ENCODE measurements around the gene PRKAR2B.
"Not testable (repeated sequence)": the region's sequence is repeated elsewhere in the genome, so short reads cannot be mapped to it uniquely, and the experiment has no call there.

PRKAR2B gene

DNA sequence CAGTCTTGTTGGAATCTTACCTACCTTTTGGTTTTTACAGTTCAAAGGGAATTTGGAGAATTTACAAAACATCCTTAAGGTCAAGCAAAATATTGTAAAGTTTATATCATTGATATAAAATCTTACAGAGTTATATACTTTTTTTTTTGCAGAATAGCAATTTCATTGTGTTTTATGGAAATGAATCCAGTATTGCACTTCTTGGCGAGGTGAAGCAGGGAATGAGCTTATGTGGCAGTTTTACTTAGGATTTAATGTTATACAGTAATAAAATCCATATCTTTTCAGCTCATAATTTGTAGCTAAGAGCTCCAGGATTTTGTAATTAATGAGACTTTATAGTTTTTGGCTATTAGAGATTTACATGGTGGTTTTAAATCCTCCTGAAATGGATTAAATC lies 5.0 kb downstream of the PRKAR2B start:
- DNase-seq, result no peak

DNA sequence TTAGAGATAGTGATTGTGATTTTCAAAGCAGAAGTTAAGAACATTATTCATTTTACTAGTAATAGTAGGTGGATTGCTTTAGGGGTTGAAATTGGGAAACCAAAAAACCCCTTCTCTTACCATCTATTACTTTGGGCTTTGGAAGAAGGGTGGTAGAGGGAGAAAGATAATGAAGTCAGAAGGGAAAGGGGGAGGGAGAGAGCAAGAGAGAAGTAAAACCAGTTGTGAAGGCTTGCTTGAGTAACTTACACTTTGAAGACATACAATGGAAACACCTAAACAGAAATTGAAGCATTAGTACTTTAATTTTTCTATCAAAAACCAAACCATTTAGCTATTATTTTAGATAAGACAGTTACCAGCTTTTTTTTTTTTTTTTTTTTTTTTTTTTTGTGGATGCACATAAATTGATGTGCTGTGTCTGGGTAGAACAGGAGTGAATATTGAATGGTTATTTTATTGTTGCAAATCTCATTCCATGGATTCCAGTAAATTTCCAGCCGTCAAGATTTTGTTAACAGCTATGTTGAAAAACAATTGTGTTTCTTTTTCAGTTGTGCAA lies 5.5 kb downstream of the PRKAR2B start:
- no peak for DNase-seq

DNA sequence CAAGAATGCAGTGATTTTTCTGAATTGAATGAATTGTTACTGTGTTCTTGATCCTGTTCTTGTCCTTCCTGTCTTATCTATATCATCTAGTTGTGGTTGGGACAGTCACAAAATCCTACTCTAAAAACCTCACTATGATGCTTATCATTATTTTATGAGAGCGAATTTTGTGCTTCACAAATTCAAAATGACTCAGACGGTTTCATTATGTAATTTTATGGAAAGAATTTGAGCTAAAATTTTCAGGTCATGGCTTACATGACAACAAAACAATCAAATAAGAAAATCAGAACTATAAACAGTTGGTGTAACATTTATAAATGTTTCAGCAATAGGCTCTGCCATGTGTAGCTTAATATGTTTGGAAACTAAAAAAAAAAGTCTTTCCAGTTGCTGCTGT lies 6.9 kb downstream of the PRKAR2B start:
- no peak for DNase-seq

DNA sequence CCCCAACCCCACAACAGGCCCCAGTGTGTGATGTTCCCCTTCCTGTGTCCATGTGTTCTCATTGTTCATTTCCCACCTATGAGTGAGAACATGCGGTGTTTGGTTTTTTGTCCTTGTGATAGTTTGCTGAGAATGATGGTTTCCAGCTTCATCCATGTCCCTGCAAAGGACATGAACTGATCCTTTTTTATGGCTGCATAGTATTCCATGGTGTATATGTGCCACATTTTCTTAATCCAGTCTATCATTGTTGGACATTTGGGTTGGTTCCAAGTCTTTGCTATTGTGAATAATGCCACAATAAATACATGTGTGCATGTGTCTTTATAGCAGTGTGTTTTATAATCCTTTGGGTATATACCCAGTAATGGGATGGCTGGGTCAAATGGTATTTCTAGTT lies 10.5 kb downstream of the PRKAR2B start:
- not testable (repeated sequence) for DNase-seq

DNA sequence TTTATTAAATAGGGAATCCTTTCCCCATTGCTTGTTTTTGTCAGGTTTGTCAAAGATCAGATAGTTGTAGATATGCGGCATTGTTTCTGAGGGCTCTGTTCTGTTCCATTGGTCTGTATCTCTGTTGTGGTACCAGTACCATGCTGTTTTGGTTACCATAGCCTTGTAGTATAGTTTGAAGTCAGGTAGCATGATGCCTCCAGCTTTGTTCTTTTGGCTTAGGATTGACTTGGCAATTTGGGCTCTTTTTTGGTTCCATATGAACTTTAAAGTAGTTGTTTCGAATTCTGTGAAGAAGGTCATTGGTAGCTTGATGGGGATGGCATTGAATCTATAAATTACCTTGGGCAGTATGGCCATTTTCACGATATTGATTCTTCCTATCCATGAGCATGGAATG lies 11.6 kb downstream of the PRKAR2B start:
- not testable (repeated sequence) for DNase-seq

- DNase-seq, result no peak
Observed at GRCh38 chr7:107056728-107057473, 12.4 kb downstream of the PRKAR2B start.

GRCh38 chr7:107057474-107057833 lies 12.9 kb downstream of the PRKAR2B start:
- DNase-seq, result no peak

DNA sequence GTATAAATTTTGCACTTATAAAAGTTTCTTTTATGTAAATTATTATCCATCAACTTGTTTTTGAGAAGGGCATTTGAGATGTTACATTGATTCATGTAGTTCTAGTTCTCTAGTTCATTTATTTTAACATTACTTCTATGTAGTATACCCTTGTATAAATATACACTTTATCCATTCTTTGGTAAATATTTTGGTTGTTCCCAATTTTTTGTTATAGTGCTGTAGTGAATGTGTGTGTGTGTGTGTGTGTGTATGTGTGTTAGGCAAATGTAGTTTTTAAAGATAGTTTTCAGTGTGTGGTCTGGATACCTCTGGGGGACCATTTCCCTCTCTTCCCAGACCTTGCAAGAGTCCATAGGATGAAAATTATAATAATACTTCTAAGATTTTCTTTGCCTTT lies 15.0 kb downstream of the PRKAR2B start:
- DNase-seq, result no peak

GRCh38 chr7:107063245-107064120 lies 19.0 kb downstream of the PRKAR2B start:
- DNase-seq, result no peak

- DNase-seq, result no peak
Observed at GRCh38 chr7:107064255-107064654, 19.8 kb downstream of the PRKAR2B start.

GRCh38 chr7:107065929-107066247 lies 21.4 kb downstream of the PRKAR2B start:
- no peak for DNase-seq

- DNase-seq, result no peak
Observed at GRCh38 chr7:107068156-107068555, 23.7 kb downstream of the PRKAR2B start.

DNA sequence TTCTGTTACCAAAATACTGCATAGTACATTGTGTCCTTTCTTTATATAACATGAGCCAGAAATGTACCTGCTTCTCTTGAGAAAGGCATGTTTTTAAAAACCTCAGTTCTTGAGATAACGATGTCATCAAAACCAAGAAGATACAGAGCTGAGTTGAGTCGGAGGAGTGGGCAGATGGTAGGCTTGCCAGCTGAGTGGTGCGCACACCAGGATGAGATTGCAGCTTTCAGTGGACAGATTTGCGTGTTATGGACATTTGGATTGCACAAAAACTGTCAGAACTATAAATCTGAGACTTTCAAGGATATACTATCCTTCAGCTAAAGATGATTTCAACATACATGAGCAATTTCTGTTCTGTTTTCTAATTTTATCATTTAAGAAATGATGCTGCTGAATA lies 25.0 kb downstream of the PRKAR2B start:
- DNase-seq, result no peak

DNA sequence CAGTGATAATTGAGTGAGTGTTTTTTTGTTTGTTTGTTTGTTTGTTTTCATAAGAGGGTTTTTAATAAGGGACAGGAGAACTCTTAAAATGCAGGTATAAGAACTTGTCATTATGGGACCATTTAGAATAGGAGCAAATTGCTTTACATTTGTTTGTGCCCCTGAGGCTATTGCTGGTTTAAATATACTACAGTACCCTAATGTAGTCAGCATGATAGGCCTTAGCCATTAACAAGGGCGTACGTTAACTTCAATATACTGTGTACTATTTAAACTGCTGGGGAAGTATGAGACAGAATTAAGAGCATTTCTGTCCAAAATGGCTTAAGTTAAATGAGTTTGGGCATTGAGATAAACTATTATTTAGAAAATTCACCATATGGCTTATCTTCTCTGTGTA lies 26.2 kb downstream of the PRKAR2B start:
- no peak for DNase-seq

DNA sequence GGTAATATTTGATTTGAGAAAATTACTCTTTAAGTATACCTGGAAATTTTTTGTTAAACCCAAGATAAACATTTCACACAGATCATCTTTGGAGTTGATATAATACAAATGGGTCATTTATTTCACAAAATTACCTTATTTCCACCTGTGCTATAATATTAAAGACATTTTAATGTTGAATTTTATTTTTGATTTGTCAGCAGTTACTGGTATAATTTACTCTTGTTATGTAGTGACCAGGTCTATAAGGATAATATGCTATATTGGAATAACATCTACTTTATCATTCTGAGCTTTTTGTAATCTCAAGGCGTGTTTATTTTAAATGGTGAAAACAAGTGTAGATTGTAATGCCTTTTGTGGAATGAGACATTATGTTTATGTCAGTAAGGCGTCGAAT lies 26.6 kb downstream of the PRKAR2B start:
- DNase-seq, result no peak

DNA sequence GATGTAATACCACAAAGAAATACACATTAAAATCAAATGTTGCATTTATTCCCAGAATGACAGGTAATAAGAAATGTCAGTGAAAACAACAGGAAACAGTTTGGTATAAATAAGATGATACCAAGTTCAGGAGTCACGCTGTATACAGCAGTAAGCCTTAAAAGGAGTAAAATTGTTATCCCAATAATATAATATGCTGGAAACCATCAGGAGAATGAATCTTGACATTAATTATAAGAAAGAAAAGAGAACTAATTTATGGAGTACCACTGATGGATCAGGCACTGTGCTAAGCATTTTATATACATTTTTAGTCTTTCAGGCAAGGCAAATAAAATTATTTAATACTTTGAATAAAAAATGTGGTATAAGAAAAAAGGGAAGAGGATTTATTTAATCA lies 27.6 kb downstream of the PRKAR2B start:
- no peak for DNase-seq

GRCh38 chr7:107075863-107076574 lies 31.5 kb downstream of the PRKAR2B start:
- no peak for DNase-seq

- no peak for DNase-seq
Observed at GRCh38 chr7:107076781-107077698, 32.5 kb downstream of the PRKAR2B start.

DNA sequence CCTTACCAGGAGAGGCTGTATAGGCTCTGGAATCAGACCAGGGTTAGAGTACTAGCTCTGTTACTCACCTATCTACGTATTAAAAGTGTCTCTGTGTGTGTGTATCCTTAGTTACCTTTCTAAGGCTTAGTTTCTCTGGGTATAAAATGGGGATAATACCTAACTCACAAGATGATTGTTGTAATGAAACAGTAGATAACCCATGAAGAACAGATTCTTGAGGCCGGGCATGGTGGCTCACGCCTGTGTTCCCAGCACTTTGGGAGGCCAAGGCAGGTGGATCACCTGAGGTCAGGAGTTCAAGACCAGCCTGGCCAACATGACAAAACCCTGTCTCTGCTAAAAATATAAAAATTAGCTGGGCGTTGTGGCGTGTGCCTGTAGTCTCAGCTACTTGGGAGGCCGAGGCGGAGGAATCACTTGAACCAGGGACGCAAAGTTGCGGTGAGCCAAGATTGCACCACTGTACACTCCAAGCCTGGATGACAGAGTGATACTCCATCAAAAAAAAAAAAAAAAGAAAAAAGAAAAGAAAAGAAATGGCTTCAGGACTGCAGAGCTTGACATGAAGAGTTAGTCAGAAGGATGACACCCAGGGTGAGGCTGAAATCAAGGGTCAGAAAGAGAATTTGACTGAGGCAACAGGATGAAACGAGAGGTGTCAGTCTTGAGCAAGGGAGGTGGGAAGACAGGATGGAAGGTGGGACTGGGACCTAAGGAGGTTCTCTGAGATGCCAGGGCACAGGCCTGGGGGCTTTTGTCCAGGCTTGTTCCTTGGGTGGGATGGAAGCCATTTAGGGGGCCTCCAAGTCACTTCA lies 33.4 kb downstream of the PRKAR2B start:
- no peak for DNase-seq

- DNase-seq, result peak; percentile 21
Observed at GRCh38 chr7:107078517-107078966, 34.0 kb downstream of the PRKAR2B start.

DNA sequence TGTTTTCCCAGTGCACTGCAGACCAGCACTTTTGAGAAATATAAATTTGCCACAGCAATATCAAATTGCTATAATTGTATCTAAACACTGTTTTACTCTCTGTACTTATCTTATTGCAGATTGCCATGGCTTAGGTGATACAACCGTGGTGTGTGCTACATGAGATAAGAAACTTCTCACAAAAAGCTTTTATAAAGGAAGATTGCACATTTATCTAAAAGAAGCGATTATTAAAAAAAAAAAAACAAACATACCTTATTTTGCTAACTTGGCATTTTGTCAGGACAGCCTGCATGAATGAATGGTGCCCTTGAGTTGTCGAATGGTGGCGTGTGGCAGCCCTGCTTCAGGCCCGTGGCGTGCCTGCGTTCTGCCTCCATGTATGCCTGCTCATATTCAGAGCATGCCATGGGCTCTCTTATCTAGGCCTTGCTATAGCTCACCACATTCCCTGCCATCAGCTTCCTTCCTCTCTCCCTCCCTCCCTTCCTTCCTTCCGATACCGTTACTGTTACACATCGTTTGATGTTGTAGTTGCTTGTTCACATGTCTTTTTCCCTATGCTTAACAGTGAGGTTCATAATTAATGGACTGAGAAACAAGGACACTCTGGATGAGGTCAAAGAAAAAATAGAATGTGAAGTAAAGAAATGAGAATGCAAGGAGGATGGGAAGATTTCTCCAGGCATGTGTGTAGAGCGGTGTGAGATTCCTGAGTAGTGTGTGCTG lies 34.9 kb downstream of the PRKAR2B start:
- no peak for DNase-seq
